Smooth muscle cell (in vitro differentiated cells): ENCODE data around the gene LCN15. TPM values are rescaled to one million over a fixed set of nuclear protein-coding genes. Genes with fewer than 3 reads are reported as not detected.

ENCODE experiments used
- DNase-seq: peaks from one replicate; lab custom pipeline; 2025; ENCODE audit not compliant: unreplicated experiment; lab: John Stamatoyannopoulos, UW
- H2AFZ ChIP-seq: fragments of 200-600 bp; sonication (generic); 2 replicates; pipeline ENCODE4 v1.6.0; 2016; ENCODE audit warnings: antibody characterized with exemption, low read depth, mild to moderate bottlenecking
- H3F3A ChIP-seq: fragments of 200-600 bp; sonication (generic); 2 replicates; pipeline ENCODE4 v1.6.0; 2017; ENCODE audit warnings: antibody characterized with exemption, low read depth
- H3K27ac ChIP-seq: fragments of 200-600 bp; sonication (generic); 2 replicates; pipeline ENCODE4 v1.5.1; 2016; ENCODE audit warnings: low read depth, mild to moderate bottlenecking
- H3K27me3 ChIP-seq: fragments of 200-600 bp; sonication (generic); 2 replicates; pipeline ENCODE4 v1.6.1; 2016; ENCODE audit warnings: low read depth, mild to moderate bottlenecking
- H3K36me3 ChIP-seq: fragments of 200-600 bp; sonication (generic); 2 replicates; pipeline ENCODE4 v1.5.1; 2016; ENCODE audit warnings: low read depth
- H3K4me1 ChIP-seq: fragments of 200-600 bp; sonication (generic); 2 replicates; pipeline ENCODE4 v1.5.1; 2016; ENCODE audit warnings: low read depth
- H3K4me2 ChIP-seq: fragments of 200-600 bp; sonication (generic); 2 replicates; pipeline ENCODE4 v1.6.0; 2016; ENCODE audit warnings: mild to moderate bottlenecking
- H3K4me3 ChIP-seq: fragments of 200-600 bp; sonication (generic); 2 replicates; pipeline ENCODE4 v1.5.1; 2016; ENCODE audit warnings: mild to moderate bottlenecking
- H3K79me2 ChIP-seq: fragments of 200-600 bp; sonication (generic); 2 replicates; pipeline ENCODE4 v1.6.0; 2016; ENCODE audit warnings: low read depth, mild to moderate bottlenecking
- H3K9ac ChIP-seq: fragments of 200-600 bp; sonication (generic); 2 replicates; pipeline ENCODE4 v1.6.0; 2016; ENCODE audit warnings: low read depth
- H3K9me3 ChIP-seq: fragments of 200-600 bp; sonication (generic); replicated peaks from 2 replicates; pipeline ENCODE4 v1.5.1; 2016; ENCODE audit warnings: low read depth
- H4K20me1 ChIP-seq: fragments of 200-600 bp; sonication (generic); 2 replicates; pipeline ENCODE4 v1.6.0; 2016; ENCODE audit warnings: low read depth
- CTCF ChIP-seq: fragments of 200-600 bp; sonication (generic); IDR thresholded peaks from 2 replicates; pipeline ENCODE4 v1.5.1; 2017; ENCODE audit warnings: borderline replicate concordance, mild to moderate bottlenecking, antibody characterized with exemption; ENCODE audit not compliant: insufficient read depth, poor library complexity, severe bottlenecking
- WGBS: methylation state at CpG from one replicate; pipeline ENCODE4 v1.1.7; 2016; ENCODE audit warnings: low lambda C conversion rate; 5-methylcytosine and 5-hydroxymethylcytosine counted together
- polyA plus RNA-seq: library from polyadenylated mRNA; unstranded; fragments of >200 nt; fragmentation: Nextera tagmentation; extraction: Ambion mirVana; gene quantifications from 2 replicates; pipeline ENCODE4 v1.2.1, GENCODE V29; 2016
- total RNA-seq: library from RNA; depleted of rRNA; stranded (reverse); fragments of >200 nt; gene quantifications from 2 replicates; pipeline ENCODE4 v1.2.3, GENCODE V29; 2014

LCN15 gene
- total and polyA plus RNA-seq, 2 experiments from 2014 or later = not detected

GRCh38 chr9:136723362-136723976 is 40.8 kb downstream of the LCN15 start:
- no peaks in the 10 kb centered on the region for H3K9me3 ChIP-seq
- no peak for DNase-seq
- no peak overlapping the region for H3K9ac ChIP-seq
- no peak overlapping the region for H3K4me2 ChIP-seq
- H3K36me3 ChIP-seq = no peaks in the 10 kb centered on the region
- H4K20me1 ChIP-seq = peaks cover 93% of the 10 kb centered on the region
- no peaks in the 10 kb centered on the region for H3F3A ChIP-seq
- 95% methylated on average over 32 of the region's 32 CpGs for WGBS
- peaks cover 18% of the 10 kb centered on the region for H3K79me2 ChIP-seq
- H3K4me3 ChIP-seq = no peak overlapping the region
- H3K27me3 ChIP-seq = no peaks in the 10 kb centered on the region
- H3K4me1 ChIP-seq = peaks cover 16% of the 10 kb centered on the region
- no peak overlapping the region for H3K27ac ChIP-seq
- H2AFZ ChIP-seq = no peak overlapping the region
- no peak for TF ChIP-seq CTCF

DNA sequence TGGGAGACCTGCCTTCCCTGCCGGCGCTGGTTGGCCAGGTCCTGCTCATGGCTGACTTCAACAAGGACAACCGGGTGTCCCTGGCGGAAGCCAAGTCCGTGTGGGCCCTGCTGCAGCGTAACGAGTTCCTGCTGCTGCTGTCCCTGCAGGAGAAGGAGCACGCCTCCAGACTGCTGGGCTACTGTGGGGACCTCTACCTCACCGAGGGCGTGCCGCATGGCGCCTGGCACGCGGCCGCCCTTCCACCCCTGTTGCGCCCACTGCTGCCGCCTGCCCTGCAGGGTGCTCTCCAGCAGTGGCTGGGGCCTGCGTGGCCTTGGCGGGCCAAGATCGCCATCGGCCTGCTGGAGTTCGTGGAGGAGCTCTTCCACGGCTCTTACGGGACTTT is 41.4 kb downstream of the LCN15 start:
- no peak for DNase-seq
- no peaks in the 10 kb centered on the region for H3K36me3 ChIP-seq
- WGBS = 96% methylated on average over 24 of the region's 24 CpGs
- H3K9me3 ChIP-seq = no peaks in the 10 kb centered on the region
- no peak overlapping the region for H3K27ac ChIP-seq
- H3K79me2 ChIP-seq = peaks cover 14% of the 10 kb centered on the region
- peaks cover 98% of the 10 kb centered on the region for H4K20me1 ChIP-seq
- no peaks in the 10 kb centered on the region for H3K27me3 ChIP-seq
- H3K9ac ChIP-seq = no peak overlapping the region
- H2AFZ ChIP-seq = no peak overlapping the region
- H3K4me3 ChIP-seq = no peak overlapping the region
- H3K4me1 ChIP-seq = peaks cover 13% of the 10 kb centered on the region
- no peak for TF ChIP-seq CTCF
- H3F3A ChIP-seq = no peaks in the 10 kb centered on the region
- no peak overlapping the region for H3K4me2 ChIP-seq

DNA sequence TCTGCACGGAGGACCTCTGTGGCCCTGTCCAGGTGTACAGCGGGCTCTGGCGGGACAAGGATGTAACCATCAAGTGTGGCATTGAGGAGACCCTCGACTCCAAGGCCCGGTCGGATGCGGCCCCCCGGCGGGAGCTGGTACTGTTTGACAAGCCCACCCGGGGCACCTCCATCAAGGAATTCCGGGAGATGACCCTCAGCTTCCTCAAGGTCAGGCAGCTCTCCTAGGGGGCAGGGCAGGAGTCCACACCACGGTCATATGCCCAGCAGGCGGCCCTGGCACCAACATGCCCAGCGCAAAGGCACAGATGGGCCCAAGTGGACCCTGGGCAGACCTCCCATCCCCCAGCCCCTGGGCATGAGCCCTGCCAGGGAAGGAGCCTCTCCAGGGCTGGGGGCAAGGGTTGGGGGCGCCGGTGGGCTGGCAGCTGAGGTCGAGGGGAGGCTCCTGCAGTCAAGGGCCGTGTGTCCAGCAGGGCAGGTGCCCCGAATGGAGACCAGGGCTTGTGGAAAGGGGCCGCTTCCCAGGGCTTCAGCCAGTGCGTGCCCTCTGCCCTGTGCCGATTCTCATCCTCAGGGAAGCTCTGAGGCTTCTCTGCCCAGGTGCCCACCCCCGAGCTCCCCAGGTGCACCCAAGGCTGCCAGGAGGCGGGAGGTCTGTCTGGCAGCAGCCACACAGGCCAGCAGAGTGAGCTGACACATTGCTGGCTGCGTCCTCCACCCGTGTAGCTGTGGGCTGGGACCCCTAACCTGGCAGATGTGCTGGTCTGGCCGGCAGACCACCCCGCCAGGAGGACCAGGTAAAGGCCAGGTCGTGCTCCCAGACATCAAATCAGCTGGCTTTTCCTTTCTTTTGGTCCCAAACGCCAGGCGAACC is 42.0 kb downstream of the LCN15 start:
- Histone ChIP-seq H3K36me3 (no peaks in the 10 kb centered on the region), H3K9ac (no peak overlapping the region), H3F3A (no peaks in the 10 kb centered on the region), H3K9me3 (no peaks in the 10 kb centered on the region), H2AFZ (no peak overlapping the region), H3K4me2 (no peak overlapping the region), H3K27ac (no peak overlapping the region), H3K4me1 (peaks cover 13% of the 10 kb centered on the region), H4K20me1 (peaks cover 94% of the 10 kb centered on the region), H3K4me3 (no peak overlapping the region), H3K79me2 (peaks cover 9% of the 10 kb centered on the region), H3K27me3 (no peaks in the 10 kb centered on the region)
- TF ChIP-seq CTCF = no peak
- no peak for DNase-seq
- WGBS = 92% methylated on average over 31 of the region's 31 CpGs
